GM21526 (cell line): ENCODE data around the gene HECA.
"Not testable (repeated sequence)": the region's sequence is repeated elsewhere in the genome, so short reads cannot be mapped to it uniquely, and the experiment has no call there.

Source experiments
- ATAC-seq: cut with Tn5 transposase; IDR thresholded peaks from one replicate; pipeline ENCODE4 v1.9.1; 2021; ENCODE audit warnings: moderate library complexity; ENCODE audit not compliant: unreplicated experiment, low FRiP score

The HECA gene

GRCh38 chr6:139157086-139157485 is 22.2 kb downstream of the HECA start:
- ATAC-seq, result not testable (repeated sequence)

- ATAC-seq, result no peak
Observed at GRCh38 chr6:139159016-139159415, 24.1 kb downstream of the HECA start.

GRCh38 chr6:139161169-139161568 is 26.3 kb downstream of the HECA start:
- no peak for ATAC-seq

- ATAC-seq, result peak; percentile 98
Observed at GRCh38 chr6:139161817-139162284, 27.0 kb downstream of the HECA start.

DNA sequence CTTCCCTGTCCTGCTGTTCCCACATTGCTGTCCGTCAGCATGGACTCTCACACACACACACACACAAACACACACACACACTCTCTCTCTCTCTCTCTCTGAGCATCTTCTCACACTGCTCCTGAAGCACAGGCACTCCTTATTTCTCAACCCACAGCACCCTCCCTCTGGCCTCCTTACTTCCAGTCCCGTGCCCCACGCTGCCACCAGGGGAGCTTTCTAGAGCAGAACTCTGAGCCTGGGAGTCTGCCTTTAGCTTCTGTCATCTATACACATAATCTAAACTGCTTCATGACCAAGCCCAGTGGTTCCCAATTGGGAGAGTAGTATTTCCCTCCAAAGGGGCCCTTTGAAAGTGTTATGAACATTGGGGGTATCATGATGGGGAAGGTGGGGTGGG is 29.1 kb downstream of the HECA start:
- ATAC-seq, result no peak

DNA sequence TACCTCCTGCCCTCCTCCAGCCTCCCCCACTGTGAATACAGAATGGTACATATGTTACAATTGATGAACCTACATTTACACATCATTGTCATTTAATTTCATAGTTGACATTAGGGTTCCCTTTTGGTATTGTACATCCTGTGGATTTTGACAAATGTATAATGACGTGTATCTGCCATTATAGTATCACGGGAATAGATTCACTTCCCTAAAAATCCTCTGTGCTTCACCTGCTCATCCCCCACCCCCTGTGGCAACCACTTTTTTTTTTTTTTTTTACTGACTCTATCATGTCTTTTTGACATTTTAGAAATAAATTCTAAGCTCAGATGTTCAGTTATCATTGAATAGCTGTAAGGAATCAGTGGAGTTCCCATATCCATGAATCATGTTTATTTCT is 30.4 kb downstream of the HECA start:
- no peak for ATAC-seq

DNA sequence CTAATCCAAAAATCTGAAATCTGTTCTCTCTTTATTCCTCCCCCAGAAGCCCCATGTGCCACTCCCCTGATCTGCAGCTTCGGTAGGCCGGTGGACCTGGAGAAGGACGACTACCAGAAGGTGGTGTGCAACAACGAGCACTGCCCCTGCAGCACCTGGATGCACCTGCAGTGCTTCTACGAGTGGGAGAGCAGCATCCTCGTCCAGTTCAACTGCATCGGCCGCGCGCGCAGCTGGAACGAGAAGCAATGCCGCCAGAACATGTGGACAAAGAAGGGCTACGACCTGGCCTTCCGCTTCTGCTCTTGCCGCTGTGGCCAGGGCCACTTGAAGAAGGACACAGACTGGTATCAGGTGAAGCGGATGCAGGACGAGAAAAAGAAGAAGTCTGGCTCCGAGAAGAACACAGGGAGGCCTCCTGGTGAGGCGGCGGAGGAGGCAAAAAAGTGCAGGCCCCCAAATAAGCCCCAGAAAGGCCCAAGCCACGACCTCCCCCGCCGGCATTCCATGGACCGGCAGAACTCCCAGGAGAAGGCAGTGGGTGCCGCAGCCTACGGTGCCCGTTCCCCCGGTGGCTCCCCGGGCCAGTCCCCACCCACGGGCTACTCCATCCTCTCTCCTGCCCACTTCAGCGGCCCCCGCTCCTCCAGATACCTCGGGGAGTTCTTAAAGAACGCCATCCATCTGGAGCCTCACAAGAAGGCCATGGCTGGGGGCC is 31.5 kb downstream of the HECA start:
- no peak for ATAC-seq

- ATAC-seq, result no peak
Observed at GRCh38 chr6:139166956-139167313, 32.1 kb downstream of the HECA start.

DNA sequence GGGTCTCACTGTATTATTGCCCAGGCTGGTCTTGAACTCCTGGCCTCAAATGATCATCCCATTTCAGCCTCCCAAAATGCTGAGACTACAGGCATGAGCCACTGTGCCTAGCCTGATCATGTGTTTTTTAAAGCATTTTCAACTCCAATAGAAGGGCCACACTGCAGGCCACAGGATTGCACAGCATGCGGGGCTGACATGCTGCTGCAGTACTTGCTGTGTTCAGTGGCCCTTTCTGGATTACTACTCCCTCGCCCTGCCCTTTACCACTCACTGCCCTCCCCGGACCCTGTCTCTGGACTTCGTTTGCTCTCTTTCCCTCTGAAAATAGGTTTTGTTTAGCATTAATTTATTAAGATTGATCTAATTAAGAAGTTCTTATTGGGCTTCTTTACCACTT is 37.3 kb downstream of the HECA start:
- no peak for ATAC-seq

GRCh38 chr6:139172567-139172966 is 37.7 kb downstream of the HECA start:
- ATAC-seq, result no peak

GRCh38 chr6:139173172-139173571 is 38.3 kb downstream of the HECA start:
- no peak for ATAC-seq

GRCh38 chr6:139173822-139174221 is 38.9 kb downstream of the HECA start:
- ATAC-seq, result no peak

DNA sequence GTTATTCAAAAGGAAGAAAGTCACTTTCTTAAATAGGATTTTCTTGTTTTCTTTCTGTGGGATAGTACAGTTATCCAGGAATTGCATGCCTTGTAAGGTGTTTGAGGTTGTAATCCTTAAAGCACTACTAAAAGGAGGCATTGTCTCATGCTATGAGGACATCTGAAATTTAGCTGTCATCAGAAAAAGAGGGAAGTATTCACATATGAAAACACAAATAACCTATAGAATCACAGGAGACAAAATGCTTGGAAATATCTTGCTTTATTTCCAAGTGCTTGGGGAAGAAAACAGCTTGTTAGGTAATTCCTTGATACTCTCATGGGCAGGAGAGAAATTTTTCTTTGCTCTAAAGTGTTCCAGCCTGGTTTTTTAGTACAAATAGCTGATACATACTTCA is 40.1 kb downstream of the HECA start:
- no peak for ATAC-seq

DNA sequence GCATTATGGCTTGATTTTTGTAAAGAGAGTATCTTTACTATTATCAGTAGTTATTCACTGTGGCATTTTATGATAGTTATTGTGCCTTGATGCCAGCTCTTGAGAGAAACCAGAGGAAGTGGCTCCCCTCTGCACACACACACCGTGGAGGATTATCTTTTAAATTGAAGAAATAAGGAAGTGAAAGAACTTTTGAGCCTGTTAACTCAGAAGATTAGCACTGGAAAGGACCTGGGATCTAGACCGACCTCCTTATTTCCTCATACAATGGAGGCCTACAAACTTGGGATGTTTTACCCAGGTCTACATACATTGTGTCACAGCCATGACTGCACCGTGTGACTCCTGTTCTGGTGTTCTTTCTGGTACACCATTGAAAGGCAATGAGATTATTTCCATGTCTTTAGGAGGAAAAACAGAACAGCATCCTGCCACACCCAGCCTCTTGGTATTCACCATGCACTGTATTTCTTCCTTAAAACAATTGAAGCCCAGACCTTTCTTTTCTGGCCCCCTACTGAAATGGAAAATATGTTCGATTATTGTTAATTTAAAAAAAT is 40.6 kb downstream of the HECA start:
- peak; percentile 49 for ATAC-seq

DNA sequence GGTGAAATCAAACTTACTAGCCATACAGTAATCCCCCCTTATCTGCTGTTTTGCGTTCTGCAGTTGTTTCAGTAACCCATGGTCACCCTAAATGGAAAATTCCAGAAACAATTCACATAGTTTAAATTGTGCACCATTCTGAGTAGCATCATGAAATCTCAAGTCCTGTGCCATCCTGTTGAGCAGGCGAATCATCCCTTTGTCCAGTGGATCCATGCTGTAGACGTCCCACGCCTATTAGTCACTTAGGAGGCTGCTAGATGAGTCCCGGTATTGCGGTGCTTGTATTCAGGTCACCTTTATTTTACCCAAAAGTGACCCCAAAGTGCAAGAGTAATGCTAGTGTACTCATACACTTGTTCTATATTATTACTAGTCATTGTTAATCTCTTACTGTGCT is 46.4 kb downstream of the HECA start:
- ATAC-seq, result no peak

DNA sequence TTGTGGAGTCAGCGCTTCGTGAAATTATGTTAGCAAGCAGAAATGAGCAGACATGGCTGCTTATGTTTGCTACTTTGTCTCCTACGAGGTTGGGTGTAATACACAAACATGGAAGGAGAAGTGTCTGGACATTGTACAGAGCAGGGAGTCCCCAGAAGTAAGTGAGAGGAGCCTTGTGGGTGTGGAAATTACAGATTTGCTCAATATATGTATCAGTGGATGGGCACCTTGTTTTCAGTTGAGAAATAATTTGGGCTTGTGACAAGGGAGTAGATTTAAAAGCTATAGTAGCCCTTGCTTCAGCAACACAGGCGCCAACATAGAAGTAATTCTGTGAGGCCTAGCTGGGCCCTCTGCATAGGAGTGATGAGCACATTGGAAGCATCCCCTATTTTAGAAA is 49.2 kb downstream of the HECA start:
- no peak for ATAC-seq

- ATAC-seq, result no peak
Observed at GRCh38 chr6:139184459-139184858, 49.6 kb downstream of the HECA start.

DNA sequence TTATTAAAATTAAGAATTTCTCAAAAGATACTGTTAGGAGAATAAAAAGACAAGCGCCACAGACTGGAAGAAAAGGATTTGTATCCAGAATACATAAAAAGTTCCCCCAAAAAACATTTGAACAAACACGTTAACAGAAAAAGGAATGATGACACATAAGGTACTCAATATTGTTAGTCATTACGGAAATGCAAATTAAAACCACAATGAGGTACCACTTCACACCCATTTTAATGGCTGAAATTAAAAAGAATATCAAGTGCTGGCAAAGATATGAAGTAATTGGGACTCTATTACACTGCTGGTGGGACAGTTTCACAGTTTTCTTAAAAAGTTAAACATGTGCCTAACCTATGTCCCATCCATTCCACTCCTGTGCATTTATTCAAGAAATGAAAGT is 51.4 kb downstream of the HECA start:
- no peak for ATAC-seq

- ATAC-seq, result no peak
Observed at GRCh38 chr6:139186692-139187091, 51.8 kb downstream of the HECA start.

GRCh38 chr6:139187489-139187888 is 52.6 kb downstream of the HECA start:
- no peak for ATAC-seq

GRCh38 chr6:139189665-139190064 is 54.8 kb downstream of the HECA start:
- ATAC-seq, result no peak

- ATAC-seq, result no peak
Observed at GRCh38 chr6:139194740-139195139, 59.9 kb downstream of the HECA start.
